IMR-90 (cell line): ENCODE results near the gene HUNK. TPM values are rescaled to one million over a fixed set of nuclear protein-coding genes. Genes with fewer than 3 reads are reported as not detected.

Source experiments
- ATAC-seq: fragments of 200-7000 bp; cut with Tn5 transposase; 2 replicates; pipeline ENCODE4 v1.9.1; 2020; ENCODE audit warnings: low read depth, mild to moderate bottlenecking, moderate library complexity
- BruUV-seq: library from RNA; stranded (reverse); fragments of 400-500 nt; replicated peaks from 2 replicates; lab custom pipeline; 2021; lab: Mats Ljungman, UMichigan
- CTCF ChIA-PET: fragments of 300-600 bp; formaldehyde crosslinking; extraction: SDS; loops from one replicate; lab custom pipeline; 2021; ENCODE audit warnings: antibody characterized with exemption; lab: Yijun Ruan, JAX
- POLR2A ChIA-PET: fragments of 300-600 bp; sonication (Branson Sonifier 250); formaldehyde crosslinking; loops from one replicate; lab custom pipeline; 2022; ENCODE audit warnings: antibody characterized with exemption; ENCODE audit not compliant: unreplicated experiment; lab: Charles Lee
- DNase-seq: peaks from one replicate; pipeline ENCODE4 v3.0.0; 2013
- H2AFZ ChIP-seq: replicated peaks from 2 replicates; pipeline ENCODE3; 2013; ENCODE audit warnings: low read length, mild to moderate bottlenecking; ENCODE audit not compliant: poor library complexity
- H2AK5ac ChIP-seq: 2 replicates; pipeline ENCODE4 v1.6.1; 2013; ENCODE audit warnings: low read depth, low read length, inconsistent platforms
- H2AK9ac ChIP-seq: replicated peaks from 2 replicates; pipeline ENCODE3; 2013; ENCODE audit warnings: mild to moderate bottlenecking, low read depth, low read length, moderate library complexity; ENCODE audit not compliant: poor library complexity
- H2BK120ac ChIP-seq: 2 replicates; pipeline ENCODE4 v1.6.1; 2013; ENCODE audit warnings: low read depth, low read length, inconsistent platforms
- H2BK15ac ChIP-seq: 3 replicates; pipeline ENCODE4 v1.6.1; 2013; ENCODE audit warnings: low read depth, low read length, inconsistent platforms
- H2BK20ac ChIP-seq: 2 replicates; pipeline ENCODE4 v1.6.1; 2013; ENCODE audit warnings: low read depth, mild to moderate bottlenecking, inconsistent platforms, low read length, moderate library complexity
- H2BK5ac ChIP-seq: 2 replicates; pipeline ENCODE4 v1.6.1; 2013; ENCODE audit warnings: mild to moderate bottlenecking, low read depth, low read length, inconsistent platforms; ENCODE audit not compliant: poor library complexity, severe bottlenecking
- H3K14ac ChIP-seq: replicated peaks from 2 replicates; pipeline ENCODE4 v1.6.1; 2013; ENCODE audit warnings: low read depth, low read length, inconsistent platforms
- H3K18ac ChIP-seq: 2 replicates; pipeline ENCODE4 v1.6.1; 2013; ENCODE audit warnings: low read depth, low read length, control low read depth
- H3K23ac ChIP-seq: 2 replicates; pipeline ENCODE4 v1.6.1; 2013; ENCODE audit warnings: low read depth, low read length, inconsistent platforms
- H3K27ac ChIP-seq: 2 replicates; pipeline ENCODE4 v1.5.1; 2013; ENCODE audit warnings: mild to moderate bottlenecking, control low read depth, low read length; ENCODE audit not compliant: insufficient read depth
- H3K27me3 ChIP-seq: 2 replicates; pipeline ENCODE4 v1.6.1; 2013; ENCODE audit warnings: low read length; ENCODE audit not compliant: control insufficient read depth, insufficient read depth
- H3K36me3 ChIP-seq: 2 replicates; pipeline ENCODE4 v1.6.1; 2013; ENCODE audit warnings: low read length, mixed read lengths; ENCODE audit not compliant: control insufficient read depth, insufficient read depth
- H3K4ac ChIP-seq: 2 replicates; pipeline ENCODE4 v1.6.1; 2013; ENCODE audit warnings: low read depth, low read length, inconsistent platforms
- H3K4me1 ChIP-seq: 2 replicates; pipeline ENCODE4 v1.6.1; 2013; ENCODE audit warnings: low read length, mixed read lengths; ENCODE audit not compliant: control insufficient read depth, insufficient read depth
- H3K4me2 ChIP-seq: 2 replicates; pipeline ENCODE4 v1.6.1; 2013; ENCODE audit warnings: low read depth, mild to moderate bottlenecking, control low read depth, low read length, moderate library complexity
- H3K4me3 ChIP-seq: 2 replicates; pipeline ENCODE4 v1.5.1; 2013; ENCODE audit warnings: low read depth, mild to moderate bottlenecking, control low read depth, low read length, moderate library complexity; ENCODE audit not compliant: insufficient read depth
- H3K56ac ChIP-seq: 2 replicates; pipeline ENCODE4 v1.6.1; 2013; ENCODE audit warnings: low read length, inconsistent platforms; ENCODE audit not compliant: insufficient read depth; ENCODE audit errors: extremely low read depth
- H3K79me1 ChIP-seq, 2 experiments: 2 replicates each; pipeline ENCODE4 v1.6.1; 2013; ENCODE audit warnings: low read length in 2 of 2, inconsistent platforms in 1 of 2, low read depth in 1 of 2
- H3K9ac ChIP-seq: 2 replicates; pipeline ENCODE4 v1.6.1; 2013; ENCODE audit warnings: low read depth, low read length, control low read depth
- H3K9me1 ChIP-seq: 2 replicates; pipeline ENCODE4 v1.6.1; 2013; ENCODE audit warnings: low read length, inconsistent platforms; ENCODE audit not compliant: insufficient read depth
- H3K9me3 ChIP-seq: 2 replicates; pipeline ENCODE4 v1.6.1; 2013; ENCODE audit warnings: low read length; ENCODE audit not compliant: control insufficient read depth, insufficient read depth
- H4K20me1 ChIP-seq: 2 replicates; pipeline ENCODE4 v1.6.1; 2013; ENCODE audit warnings: low read length, inconsistent platforms; ENCODE audit not compliant: insufficient read depth
- H4K5ac ChIP-seq: 2 replicates; pipeline ENCODE4 v1.6.1; 2013; ENCODE audit warnings: mild to moderate bottlenecking, low read depth, low read length, control low read depth
- H4K8ac ChIP-seq, 2 experiments: 2 replicates each; pipeline ENCODE4 v1.6.1; 2013; ENCODE audit warnings: low read depth in 2 of 2, low read length in 2 of 2, control low read depth in 1 of 2, inconsistent platforms in 1 of 2
- H4K91ac ChIP-seq: 2 replicates; pipeline ENCODE4 v1.6.1; 2013; ENCODE audit warnings: low read depth, low read length, inconsistent platforms; ENCODE audit not compliant: insufficient read depth
- BHLHE40 ChIP-seq: fragments of 150-350 bp; IDR thresholded peaks from 2 replicates; pipeline ENCODE4 v1.6.1; 2016; ENCODE audit warnings: mild to moderate bottlenecking, low read depth, low read length
- CEBPB ChIP-seq: IDR thresholded peaks from 2 replicates; pipeline ENCODE4 v1.6.1; 2012; ENCODE audit warnings: low read depth, low read length, improper control_type of control experiment
- CHD1 ChIP-seq: IDR thresholded peaks from 2 replicates; pipeline ENCODE4 v1.6.1; 2012; ENCODE audit warnings: low read depth, low read length, improper control_type of control experiment
- FOS ChIP-seq: fragments of 150-350 bp; IDR thresholded peaks from 2 replicates; pipeline ENCODE4 v1.6.1; 2016; ENCODE audit warnings: low read depth, low read length
- MAZ ChIP-seq: IDR thresholded peaks from 2 replicates; pipeline ENCODE4 v1.6.1; 2012; ENCODE audit warnings: low read depth, mild to moderate bottlenecking, low read length, improper control_type of control experiment, moderate library complexity, borderline replicate concordance
- NFE2L2 ChIP-seq: fragments of 150-350 bp; IDR thresholded peaks from 2 replicates; pipeline ENCODE4 v1.6.1; 2016; ENCODE audit warnings: low read depth, mild to moderate bottlenecking, low read length
- POLR2A ChIP-seq: IDR thresholded peaks from 2 replicates; pipeline ENCODE4 v1.6.1; 2012; ENCODE audit warnings: mild to moderate bottlenecking, low read depth, low read length
- RAD21 ChIP-seq: IDR thresholded peaks from 2 replicates; pipeline ENCODE4 v1.6.1; 2012; ENCODE audit warnings: low read length, improper control_type of control experiment
- RCOR1 ChIP-seq: IDR thresholded peaks from 2 replicates; pipeline ENCODE4 v1.6.1; 2012; ENCODE audit warnings: mild to moderate bottlenecking, low read length, improper control_type of control experiment; ENCODE audit not compliant: insufficient replicate concordance
- RFX5 ChIP-seq: IDR thresholded peaks from 2 replicates; pipeline ENCODE4 v1.8.0; 2012; ENCODE audit warnings: low read depth, mild to moderate bottlenecking, low read length, moderate library complexity
- SMC3 ChIP-seq: fragments of 150-350 bp; IDR thresholded peaks from 2 replicates; pipeline ENCODE4 v1.6.1; 2016; ENCODE audit warnings: low read depth, mild to moderate bottlenecking, antibody characterized with exemption, low read length, moderate library complexity
- USF2 ChIP-seq: fragments of 150-350 bp; IDR thresholded peaks from 2 replicates; pipeline ENCODE4 v1.6.1; 2017; ENCODE audit warnings: mild to moderate bottlenecking, antibody characterized with exemption, low read length, low read depth
- WGBS, 2 experiments: methylation state at CpG; one replicate each; pipeline versions ENCODE4 v1.1.5 to v1.1.7; 2013; ENCODE audit warnings: missing lambda C conversion rate in 2 of 2; ENCODE audit not compliant: insufficient read length in 1 of 2; ENCODE audit errors: extremely low coverage in 2 of 2; 5-methylcytosine and 5-hydroxymethylcytosine counted together
- dilution Hi-C: fragments of 300-500 bp; cut with HindIII; formaldehyde crosslinking; loops from one replicate; pipeline ENCODE4 v1.14.3; 2018; ENCODE audit warnings: low sequenced_read_pairs; ENCODE audit not compliant: unreplicated experiment
- in situ Hi-C: fragments of 300-500 bp; cut with MboI; formaldehyde crosslinking; loops from 3 replicates; pipeline ENCODE4 v1.14.3; 2019; ENCODE audit warnings: low sequenced_read_pairs, inconsistent platforms, mixed read lengths
- intact Hi-C: fragments of 100-400 bp; cut with micrococcal nuclease; formaldehyde crosslinking; loops from 2 replicates; pipeline ENCODE4 v1.10.0; 2022
- polyA plus RNA-seq, 3 experiments: library from polyadenylated mRNA; depleted of rRNA; stranded (reverse); fragments of >200 nt; gene quantifications; 2 replicates each; pipeline ENCODE4 v1.2.3, GENCODE V29; 2012; ENCODE audit warnings: low replicate concordance in 1 of 3
- total RNA-seq: library from RNA; depleted of rRNA; stranded (reverse); fragments of >200 nt; gene quantifications from 2 replicates; pipeline ENCODE4 v1.2.3, GENCODE V29; 2012

Gene HUNK
- total and polyA plus RNA-seq, 2 of the 4 experiments (the other 2 are of a cell fraction), result 1.0 to 2.0 TPM

DNA sequence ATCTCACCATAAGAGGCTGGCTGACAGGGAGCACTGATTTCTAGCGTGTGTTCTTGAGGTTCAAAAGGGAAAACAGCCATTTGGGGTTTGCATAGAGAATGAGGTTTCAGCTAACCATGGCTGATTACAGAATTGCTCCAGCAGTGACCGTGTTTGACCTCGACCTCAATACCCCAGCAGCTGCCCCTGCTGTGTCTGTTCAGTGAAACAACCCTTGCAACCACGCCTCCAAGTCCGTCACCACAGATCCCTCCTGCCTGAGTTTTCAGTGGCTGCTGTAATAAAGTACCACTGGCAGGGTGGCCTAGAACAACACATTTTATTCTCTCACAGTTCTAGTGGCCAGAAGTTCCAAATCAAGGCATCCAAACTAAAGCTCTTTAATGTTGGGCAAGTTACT lies 147.7 kb downstream of the HUNK start:
- H3K36me3 ChIP-seq, result no peaks in the 10 kb centered on the region
- no peak overlapping the region for H3K14ac ChIP-seq
- H4K91ac ChIP-seq, result no peak overlapping the region
- no peak overlapping the region for H2BK5ac ChIP-seq
- no peak overlapping the region for H3K4ac ChIP-seq
- no peak overlapping the region for H3K9ac ChIP-seq
- in situ Hi-C loops (no loop called here), intact Hi-C loops (no loop called here), dilution Hi-C loops (no loop called here)
- H3K27me3 ChIP-seq, result peaks cover 13% of the 10 kb centered on the region
- no peak overlapping the region for H3K56ac ChIP-seq
- ATAC-seq (no peak), DNase-seq (no peak)
- H3K9me3 ChIP-seq, result no peaks in the 10 kb centered on the region
- no peak overlapping the region for H2BK15ac ChIP-seq
- no peak for TF ChIP-seq POLR2A
- no peak for TF ChIP-seq FOS
- TF ChIP-seq CEBPB, result no peak
- no peak for TF ChIP-seq RCOR1
- TF ChIP-seq SMC3, result no peak
- no peak for TF ChIP-seq RFX5
- no peak for TF ChIP-seq NFE2L2
- no peak for TF ChIP-seq MAZ
- TF ChIP-seq USF2, result no peak
- TF ChIP-seq CHD1, result no peak
- TF ChIP-seq BHLHE40, result no peak
- no peak for TF ChIP-seq RAD21
- H3K9me1 ChIP-seq, result no peaks in the 10 kb centered on the region
- BruUV-seq, result no TSS peak
- H3K4me1 ChIP-seq, result no peaks in the 10 kb centered on the region
- ChIA-PET CTCF (no interaction called here), POLR2A (no interaction called here)
- no peak overlapping the region for H3K18ac ChIP-seq
- H2AK9ac ChIP-seq, result no peak overlapping the region
- H2AK5ac ChIP-seq, result no peak overlapping the region
- no peak overlapping the region for H3K4me3 ChIP-seq
- no peak overlapping the region for H4K5ac ChIP-seq
- 80% methylated on average over 2 of the region's 5 CpGs; no CpG with 5 or more reads in 1 of the 2 experiments for WGBS, 2 experiments
- no peak overlapping the region for H3K4me2 ChIP-seq
- H3K27ac ChIP-seq, result no peak overlapping the region
- no peak overlapping the region for H4K8ac ChIP-seq
- no peaks in the 10 kb centered on the region for H4K20me1 ChIP-seq
- H3K23ac ChIP-seq, result no peak overlapping the region
- no peak overlapping the region for H2BK20ac ChIP-seq
- no peaks in the 10 kb centered on the region for H3K79me1 ChIP-seq
- H2AFZ ChIP-seq, result no peak overlapping the region
- no peak overlapping the region for H2BK120ac ChIP-seq
